GM19455 (cell line): Measurements from ENCODE around the gene PAK5.

Experiments used
- ATAC-seq: cut with Tn5 transposase; IDR thresholded peaks from one replicate; pipeline ENCODE4 v1.9.1; 2021; ENCODE audit not compliant: unreplicated experiment

The PAK5 gene

GRCh38 chr20:9581509-9581908 lies 257.4 kb downstream of the PAK5 start:
- no peak for ATAC-seq

- no peak for ATAC-seq
Observed at GRCh38 chr20:9578594-9578993, 260.3 kb downstream of the PAK5 start.

GRCh38 chr20:9577397-9577796 lies 261.5 kb downstream of the PAK5 start:
- no peak for ATAC-seq

GRCh38 chr20:9576695-9577094 lies 262.2 kb downstream of the PAK5 start:
- no peak for ATAC-seq

GRCh38 chr20:9575836-9576235 lies 263.0 kb downstream of the PAK5 start:
- ATAC-seq: no peak

GRCh38 chr20:9574776-9575175 lies 264.1 kb downstream of the PAK5 start:
- no peak for ATAC-seq

GRCh38 chr20:9574181-9574580 lies 264.7 kb downstream of the PAK5 start:
- ATAC-seq: no peak

GRCh38 chr20:9573335-9574151 lies 265.3 kb downstream of the PAK5 start:
- no peak for ATAC-seq

- no peak for ATAC-seq
Observed at GRCh38 chr20:9572670-9573069, 266.2 kb downstream of the PAK5 start.

GRCh38 chr20:9571783-9572182 lies 267.1 kb downstream of the PAK5 start:
- ATAC-seq: no peak

GRCh38 chr20:9570612-9571011 lies 268.3 kb downstream of the PAK5 start:
- no peak for ATAC-seq

- no peak for ATAC-seq
Observed at GRCh38 chr20:9566977-9567376, 271.9 kb downstream of the PAK5 start.

- no peak for ATAC-seq
Observed at GRCh38 chr20:9565910-9566550, 272.8 kb downstream of the PAK5 start.

GRCh38 chr20:9557411-9557810 lies 281.5 kb downstream of the PAK5 start:
- ATAC-seq: no peak

- no peak for ATAC-seq
Observed at GRCh38 chr20:9555781-9556180, 283.1 kb downstream of the PAK5 start.

- ATAC-seq: no peak
Observed at GRCh38 chr20:9551808-9552550, 286.9 kb downstream of the PAK5 start.

- ATAC-seq: no peak
Observed at GRCh38 chr20:9550871-9551270, 288.0 kb downstream of the PAK5 start.

- ATAC-seq: no peak
Observed at GRCh38 chr20:9550283-9550682, 288.6 kb downstream of the PAK5 start.

- no peak for ATAC-seq
Observed at GRCh38 chr20:9543214-9543613, 295.7 kb downstream of the PAK5 start.

- ATAC-seq: no peak
Observed at GRCh38 chr20:9535449-9535848, 303.4 kb downstream of the PAK5 start.

GRCh38 chr20:9534025-9534424 lies 304.9 kb downstream of the PAK5 start:
- ATAC-seq: no peak
